ENCODE results near the gene ZC3H7A. TPM values are rescaled to one million over a fixed set of nuclear protein-coding genes. Genes with fewer than 3 reads are reported as not detected.

The ZC3H7A gene
- total and polyA plus RNA-seq, 10 of the 15 experiments (the other 5 are each of a cell fraction or from before 2014, with no cell fraction given) = 46.3 to 188 (median 68.6) TPM

DNA sequence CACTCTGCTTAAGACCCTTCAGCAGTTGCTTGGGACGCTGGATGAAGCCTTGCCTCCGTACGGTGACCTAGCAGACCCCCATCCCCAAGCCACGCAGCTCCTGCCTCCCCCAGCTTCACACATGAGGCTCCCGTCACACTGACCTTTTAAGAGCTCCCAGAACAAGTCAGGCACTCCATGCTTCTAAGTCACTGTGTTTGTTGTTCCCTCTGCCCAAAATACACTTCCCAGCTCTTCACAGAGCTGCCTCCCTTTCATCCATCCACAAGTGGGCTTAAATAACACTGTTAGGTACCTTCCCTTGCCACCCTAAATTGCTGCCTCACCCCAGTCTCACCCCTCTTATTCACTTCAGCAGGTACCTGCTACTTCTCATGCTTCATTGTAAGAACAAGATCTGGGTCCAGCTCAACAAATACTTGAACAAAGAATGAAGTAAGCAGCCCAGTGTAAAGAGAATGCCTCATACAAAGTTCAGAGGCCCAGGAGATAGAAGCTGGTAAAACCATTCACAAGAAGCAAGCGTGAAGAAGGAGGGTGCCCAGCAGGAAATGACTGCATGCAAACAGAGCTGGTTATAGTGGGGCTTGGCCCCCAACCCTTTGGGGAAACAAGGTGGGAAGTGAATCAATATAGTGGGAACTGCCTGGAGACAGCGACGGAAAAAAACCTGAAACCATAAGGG, 5.8 kb downstream of the ZC3H7A start:
- POLR2A ChIA-PET = interaction anchor here (0.5 to 12.7 kb wide), 8 partner anchors 9 to 209 kb away, joined by 3 to 410 read pairs (median 6); partner anchors contain the start of gene TXNDC11

More for the DNA sequence above, 5.8 kb downstream of the ZC3H7A start:
- 82% methylated on average over 8 of the region's 8 CpGs for WGBS (ENCODE audit: insufficient coverage, insufficient replicate concordance, low lambda C conversion rate, missing lambda C conversion rate)
- ATAC-seq (peak; percentile 3; the same call in 1 of the 3 replicates), DNase-seq (ENCODE audit: low read depth, low spot score) (no peak), FAIRE-seq (no peak)
- Histone ChIP-seq H4K20me1 (ENCODE audit: control insufficient read depth, insufficient read depth) (peaks cover 4% of the 10 kb centered on the region; the same call in 1 of the 2 replicates), H3K4me3 (0 out of 2 replicates have a peak overlapping the region, but pooled peaks have one; percentile 15), H3K79me2 (ENCODE audit: control insufficient read depth, insufficient read depth, low read length) (peaks cover 97% of the 10 kb centered on the region), H3K4me1 (ENCODE audit: control insufficient read depth, insufficient read depth, low read length) (peaks cover 18% of the 10 kb centered on the region), H3K9ac (ENCODE audit: control insufficient read depth, insufficient read depth, low read length) (no peak overlapping the region), H3K27me3 (replicated peaks in 1 of 2; ENCODE audit: control insufficient read depth in 2 of 2, insufficient read depth in 2 of 2, low read length in 1 of 2) (no peaks in the 10 kb centered on the region), H2AFZ (ENCODE audit: control insufficient read depth, low read depth, low read length) (no peak overlapping the region), H3K36me3 (ENCODE audit: control insufficient read depth in 2 of 2, insufficient read depth in 2 of 2, low read length in 1 of 2) (peaks cover 0 to 4% of the 10 kb centered on the region in 2 experiments; a peak in 3 of 4 replicates), H3K27ac (ENCODE audit: control insufficient read depth, insufficient read depth) (peak overlapping the region; percentile 42; the same call in 1 of the 2 replicates), H3K4me2 (ENCODE audit: control insufficient read depth, insufficient read depth) (peak overlapping the region; percentile 54), H3K9me3 (replicated peaks; ENCODE audit: control insufficient read depth, insufficient read depth, low read length) (no peaks in the 10 kb centered on the region)
- RAD21 ChIA-PET (ENCODE audit: unreplicated experiment) = interaction anchor here (0.7 to 10.7 kb wide), 10 partner anchors 7 to 277 kb away, joined by 3 to 174 read pairs (median 4); partner anchors contain the start of gene TXNDC11
- CTCF ChIA-PET = interaction anchor here (0.9 to 5.0 kb wide), 8 partner anchors 10 to 76 kb away, joined by 3 to 28 read pairs (median 4); no protein-coding TSS in a partner anchor
- in situ Hi-C loops (cut with MboI) = no loop called here
- BruUV-seq (replicated peaks) = no TSS peak
- SMC1A ChIA-PET (ENCODE audit: uncharacterized antibody, unreplicated experiment) = interaction anchor here (1.2 to 11.9 kb wide), 11 partner anchors 8 to 113 kb away, joined by 3 to 184 read pairs (median 5); partner anchors contain the start of gene TXNDC11
- TF ChIP-seq CREM (IDR thresholded peaks at IDR 0.05; ENCODE audit: low read depth) (no peak), BCL3 (IDR thresholded peaks at IDR 0.05; ENCODE audit: borderline replicate concordance, insufficient read depth, low read depth, low read length, poor library complexity, severe bottlenecking) (no peak), SREBF2 (IDR thresholded peaks at IDR 0.05; ENCODE audit: low read length) (no peak), MYB (IDR thresholded peaks at IDR 0.05; ENCODE audit: borderline replicate concordance, low read depth, low read length) (no peak)
- TF ChIP-seq, protein P1, sequence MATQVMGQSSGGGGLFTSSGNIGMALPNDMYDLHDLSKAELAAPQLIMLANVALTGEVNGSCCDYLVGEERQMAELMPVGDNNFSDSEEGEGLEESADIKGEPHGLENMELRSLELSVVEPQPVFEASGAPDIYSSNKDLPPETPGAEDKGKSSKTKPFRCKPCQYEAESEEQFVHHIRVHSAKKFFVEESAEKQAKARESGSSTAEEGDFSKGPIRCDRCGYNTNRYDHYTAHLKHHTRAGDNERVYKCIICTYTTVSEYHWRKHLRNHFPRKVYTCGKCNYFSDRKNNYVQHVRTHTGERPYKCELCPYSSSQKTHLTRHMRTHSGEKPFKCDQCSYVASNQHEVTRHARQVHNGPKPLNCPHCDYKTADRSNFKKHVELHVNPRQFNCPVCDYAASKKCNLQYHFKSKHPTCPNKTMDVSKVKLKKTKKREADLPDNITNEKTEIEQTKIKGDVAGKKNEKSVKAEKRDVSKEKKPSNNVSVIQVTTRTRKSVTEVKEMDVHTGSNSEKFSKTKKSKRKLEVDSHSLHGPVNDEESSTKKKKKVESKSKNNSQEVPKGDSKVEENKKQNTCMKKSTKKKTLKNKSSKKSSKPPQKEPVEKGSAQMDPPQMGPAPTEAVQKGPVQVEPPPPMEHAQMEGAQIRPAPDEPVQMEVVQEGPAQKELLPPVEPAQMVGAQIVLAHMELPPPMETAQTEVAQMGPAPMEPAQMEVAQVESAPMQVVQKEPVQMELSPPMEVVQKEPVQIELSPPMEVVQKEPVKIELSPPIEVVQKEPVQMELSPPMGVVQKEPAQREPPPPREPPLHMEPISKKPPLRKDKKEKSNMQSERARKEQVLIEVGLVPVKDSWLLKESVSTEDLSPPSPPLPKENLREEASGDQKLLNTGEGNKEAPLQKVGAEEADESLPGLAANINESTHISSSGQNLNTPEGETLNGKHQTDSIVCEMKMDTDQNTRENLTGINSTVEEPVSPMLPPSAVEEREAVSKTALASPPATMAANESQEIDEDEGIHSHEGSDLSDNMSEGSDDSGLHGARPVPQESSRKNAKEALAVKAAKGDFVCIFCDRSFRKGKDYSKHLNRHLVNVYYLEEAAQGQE (IDR thresholded peaks at IDR 0.05; ENCODE audit: low read depth, low read length) = no peak
- intact Hi-C loops (cut with micrococcal nuclease; ENCODE audit: unreplicated experiment) = no loop called here
